Colonic mucosa (tissue), 4 donors: ENCODE measurements around the gene TNRC6B. TPM values are rescaled to one million over a fixed set of nuclear protein-coding genes. Genes with fewer than 3 reads are reported as not detected.

Experiments used
- DNase-seq: peaks from one replicate; pipeline ENCODE4 v3.0.0-alpha.2; 2020
- H3K27ac ChIP-seq: fragments of 200-600 bp; one replicate; pipeline ENCODE4 v1.8.0; 2021
- H3K27me3 ChIP-seq: fragments of 200-600 bp; one replicate; pipeline ENCODE4 v1.8.0; 2021
- H3K36me3 ChIP-seq: fragments of 200-600 bp; one replicate; pipeline ENCODE4 v1.8.0; 2021
- H3K4me1 ChIP-seq: fragments of 200-600 bp; one replicate; pipeline ENCODE4 v1.8.0; 2021; ENCODE audit warnings: mild to moderate bottlenecking
- H3K4me3 ChIP-seq: fragments of 200-600 bp; one replicate; pipeline ENCODE4 v1.8.0; 2021
- H3K9ac ChIP-seq, 2 donors: one replicate each; pipeline ENCODE4 v1.7.0; 2013; ENCODE audit warnings: control low read depth in 2 of 2, low read depth in 2 of 2, low read length in 2 of 2
- H3K9me3 ChIP-seq: fragments of 200-600 bp; one replicate; pipeline ENCODE4 v1.8.0; 2021
- CTCF ChIP-seq: fragments of 200-600 bp; IDR thresholded peaks from one replicate; pipeline ENCODE4 v1.8.0; 2022; ENCODE audit warnings: antibody characterized with exemption, mild to moderate bottlenecking
- intact Hi-C: fragments of 100-400 bp; cut with DNase I; formaldehyde crosslinking; loops from one replicate; pipeline ENCODE4 v1.14.1; 2022
- total RNA-seq, 2 donors: library from RNA; stranded (reverse); fragmentation: NEBNext Ultra II Directional in 1 of 2; extraction: Animal tissue kit (Norgen Biotek cat#: 25700) in 1 of 2; gene quantifications; one replicate each; pipeline ENCODE4 v1.2.1, GENCODE V29; 2021
- donor health status: healthy.
- donor health status: DM: no; HTN: no; CAD: no.
- donor health status: DM: no; HTN: no; CAD: no.

The TNRC6B gene
- total RNA-seq, 2 donors from 2014 or later, result 38.7 to 47.4 TPM

- H3K4me1 ChIP-seq, result no peaks in the 10 kb centered on the region
- intact Hi-C loops, result no loop called here
- no peaks in the 10 kb centered on the region for H3K27me3 ChIP-seq
- no peak overlapping the region for H3K27ac ChIP-seq
- DNase-seq, result no peak
- TF ChIP-seq CTCF, result no peak
- H3K4me3 ChIP-seq, result no peak overlapping the region
- no peak overlapping the region for H3K9ac ChIP-seq
- H3K9me3 ChIP-seq, result no peaks in the 10 kb centered on the region
- no peaks in the 10 kb centered on the region for H3K36me3 ChIP-seq
Observed at GRCh38 chr22:40213478-40213877, 35.8 kb downstream of the TNRC6B start.

DNA sequence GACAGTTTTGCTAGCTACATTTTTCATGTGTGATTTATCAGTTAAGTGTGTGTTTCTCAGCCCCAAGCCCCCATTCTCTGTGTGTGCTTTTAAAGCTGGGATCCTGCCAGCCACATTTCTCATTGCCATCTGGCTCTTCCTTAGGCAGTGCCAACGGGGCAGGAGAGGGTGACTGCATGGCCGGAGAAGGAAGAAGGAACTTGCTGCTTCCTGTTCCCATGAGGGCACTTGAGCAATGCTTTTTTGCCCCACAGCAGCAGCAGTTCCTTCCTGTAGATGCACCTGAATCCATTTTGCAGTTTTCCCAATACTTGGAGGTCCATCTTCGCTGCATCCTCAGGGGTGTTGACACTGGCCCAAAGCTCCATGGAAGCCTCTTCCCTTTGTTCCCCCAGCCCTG is 37.5 kb downstream of the TNRC6B start:
- no peak for TF ChIP-seq CTCF
- Histone ChIP-seq H3K36me3 (no peaks in the 10 kb centered on the region), H3K27me3 (no peaks in the 10 kb centered on the region), H3K4me1 (no peaks in the 10 kb centered on the region), H3K9me3 (no peaks in the 10 kb centered on the region), H3K4me3 (no peak overlapping the region), H3K9ac (no peak overlapping the region), H3K27ac (no peak overlapping the region)
- intact Hi-C loops, result no loop called here
- DNase-seq, result peak; percentile 25

GRCh38 chr22:40216041-40216756 is 38.5 kb downstream of the TNRC6B start:
- Histone ChIP-seq H3K9ac (no peak overlapping the region), H3K36me3 (no peaks in the 10 kb centered on the region), H3K27ac (no peak overlapping the region), H3K9me3 (no peaks in the 10 kb centered on the region), H3K4me1 (no peaks in the 10 kb centered on the region), H3K4me3 (no peak overlapping the region), H3K27me3 (no peaks in the 10 kb centered on the region)
- intact Hi-C loops, result no loop called here
- TF ChIP-seq CTCF, result no peak
- DNase-seq, result no peak

DNA sequence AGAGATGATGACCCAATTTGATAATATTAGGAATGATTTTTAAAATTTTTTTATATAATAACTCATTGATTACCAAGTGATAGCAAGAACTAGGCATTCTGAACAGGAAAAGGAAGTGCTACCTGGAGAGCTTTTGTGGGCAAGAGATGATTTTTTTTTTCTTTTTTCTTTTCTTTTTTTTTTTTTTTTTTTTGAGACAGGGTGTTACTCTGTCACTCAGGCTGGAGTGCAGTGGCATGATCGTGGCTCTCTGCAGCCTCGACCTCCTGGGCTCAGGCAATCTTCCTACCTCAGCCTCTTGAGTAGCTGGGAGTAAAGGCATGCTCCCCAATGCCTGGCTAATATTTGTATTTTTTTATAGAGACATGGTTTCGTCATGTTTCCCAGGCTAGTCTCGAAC is 40.4 kb downstream of the TNRC6B start:
- no peaks in the 10 kb centered on the region for H3K36me3 ChIP-seq
- H3K27me3 ChIP-seq, result no peaks in the 10 kb centered on the region
- no peaks in the 10 kb centered on the region for H3K4me1 ChIP-seq
- no peaks in the 10 kb centered on the region for H3K9me3 ChIP-seq
- no peak overlapping the region for H3K27ac ChIP-seq
- DNase-seq, result peak; percentile 3
- intact Hi-C loops, result no loop called here
- H3K9ac ChIP-seq, result no peak overlapping the region
- no peak for TF ChIP-seq CTCF
- H3K4me3 ChIP-seq, result no peak overlapping the region

DNA sequence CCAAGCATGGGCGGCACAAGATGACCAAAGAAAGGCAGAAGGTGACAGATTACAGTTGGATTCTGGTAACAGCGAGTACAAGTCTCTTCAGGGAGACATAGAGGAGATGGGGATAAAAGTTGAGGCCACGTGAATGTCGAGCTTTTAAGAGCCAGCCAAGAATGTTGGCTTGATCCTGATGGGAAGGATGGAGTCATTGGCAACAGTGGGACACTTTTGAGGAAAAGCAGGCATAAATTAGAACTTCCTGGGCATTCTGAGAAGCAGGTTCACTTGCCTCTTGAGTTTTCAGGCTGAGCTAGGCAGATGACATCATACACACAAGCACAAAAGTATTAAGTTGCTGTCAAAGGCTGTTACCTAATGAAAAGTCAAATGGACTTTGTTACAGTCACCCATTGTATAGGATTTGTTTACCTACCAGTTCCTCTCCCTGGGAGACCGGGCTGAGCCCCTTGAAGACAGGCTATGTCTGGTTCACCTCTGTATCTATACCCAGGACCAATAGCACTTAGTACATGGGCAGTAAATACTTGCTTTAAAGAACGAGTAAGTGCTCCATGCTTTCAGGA is 41.1 kb downstream of the TNRC6B start:
- DNase-seq, result peak; percentile 7
- H3K27ac ChIP-seq, result no peak overlapping the region

More for the DNA sequence above, 41.1 kb downstream of the TNRC6B start:
- Histone ChIP-seq H3K4me3 (no peak overlapping the region), H3K9me3 (no peaks in the 10 kb centered on the region), H3K4me1 (no peaks in the 10 kb centered on the region), H3K9ac (no peak overlapping the region), H3K27me3 (no peaks in the 10 kb centered on the region), H3K36me3 (no peaks in the 10 kb centered on the region)
- intact Hi-C loops, result no loop called here
- TF ChIP-seq CTCF, result no peak
